ENCODE measurements around the gene RPS8. TPM values are rescaled to one million over a fixed set of nuclear protein-coding genes. Genes with fewer than 3 reads are reported as not detected.
"Not testable (repeated sequence)": the region's sequence is repeated elsewhere in the genome, so short reads cannot be mapped to it uniquely, and the experiment has no call there.

RPS8 gene
- polyA plus RNA-seq, 6 donors from 2014 or later = 896 to 1,302 (median 1,132) TPM

- DNase-seq (no peak), ATAC-seq (ENCODE audit: low read depth in 2 of 2) (no peak)
- no peaks in the 10 kb centered on the region for H3K36me3 Mint-ChIP-seq
- no peak overlapping the region for H3K4me3 Mint-ChIP-seq
- peaks cover 10 to 15% (median 12%) of the 10 kb centered on the region in 3 donors for H3K4me1 Mint-ChIP-seq
- no peaks in the 10 kb centered on the region for H3K9me3 Mint-ChIP-seq
- H3K27ac Mint-ChIP-seq = no peak overlapping the region
- H3K27me3 Mint-ChIP-seq = no peaks in the 10 kb centered on the region
Observed at GRCh38 chr1:44760876-44761275, 14.5 kb upstream of the RPS8 start.

- DNase-seq; H3K9me3 Mint-ChIP-seq; H3K4me3 Mint-ChIP-seq; ATAC-seq (ENCODE audit: low read depth in 2 of 2); H3K4me1 Mint-ChIP-seq; H3K36me3 Mint-ChIP-seq; H3K27me3 Mint-ChIP-seq: not testable (repeated sequence)
- H3K27ac Mint-ChIP-seq = peak overlapping the region in 1 of 6 donors; percentile 86
Observed at GRCh38 chr1:44766421-44766820, 8.9 kb upstream of the RPS8 start.

- DNase-seq (peak; percentile 73), ATAC-seq (ENCODE audit: low read depth in 2 of 2) (peak; percentile 48 to 57)
- Mint-ChIP-seq H3K4me1 (peaks cover 25 to 41% (median 37%) of the 10 kb centered on the region in 3 donors), H3K27me3 (no peaks in the 10 kb centered on the region), H3K27ac (peak overlapping the region; percentile 93 to 96 (median 96)), H3K9me3 (no peaks in the 10 kb centered on the region), H3K36me3 (peaks cover 0 to 5% of the 10 kb centered on the region in 2 donors), H3K4me3 (peak overlapping the region; percentile 90 to 98 (median 96))
Observed at GRCh38 chr1:44775930-44776729, 790 bp downstream of the RPS8 start.

DNA sequence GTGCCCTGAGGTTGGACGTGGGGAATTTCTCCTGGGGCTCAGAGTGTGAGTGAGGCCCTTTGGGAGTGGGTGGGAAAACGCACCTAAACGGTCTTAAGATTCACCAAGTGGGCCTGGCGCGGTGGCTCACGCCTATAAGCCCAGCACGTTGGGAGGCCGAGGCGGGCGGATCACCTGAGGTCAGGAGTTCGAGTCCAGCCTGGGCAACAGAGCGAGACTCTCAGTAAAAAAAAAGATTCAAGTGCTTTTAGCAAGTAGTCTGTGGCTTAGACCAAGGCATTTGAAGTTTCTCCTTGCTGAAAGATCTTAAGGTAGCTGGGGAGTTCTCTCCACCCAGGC is 1.4 kb downstream of the RPS8 start:
- H3K4me3 Mint-ChIP-seq = peak overlapping the region; percentile 90 to 98 (median 96)
- peak overlapping the region; percentile 81 to 96 (median 96) for H3K27ac Mint-ChIP-seq
- no peaks in the 10 kb centered on the region for H3K9me3 Mint-ChIP-seq
- H3K4me1 Mint-ChIP-seq = peaks cover 25 to 45% (median 37%) of the 10 kb centered on the region in 3 donors
- H3K27me3 Mint-ChIP-seq = no peaks in the 10 kb centered on the region
- H3K36me3 Mint-ChIP-seq = peaks cover 0 to 10% of the 10 kb centered on the region in 2 donors
- ATAC-seq (ENCODE audit: low read depth in 2 of 2) (no peak), DNase-seq (no peak)

- Mint-ChIP-seq H3K9me3 (no peaks in the 10 kb centered on the region), H3K4me1 (peaks cover 25 to 45% (median 37%) of the 10 kb centered on the region in 3 donors), H3K36me3 (peaks cover 0 to 10% of the 10 kb centered on the region in 2 donors), H3K27ac (peak overlapping the region in 4 of 6 donors; percentile 26 to 96 (median 88)), H3K27me3 (no peaks in the 10 kb centered on the region), H3K4me3 (peak overlapping the region; percentile 62 to 98 (median 96))
- no peak for DNase-seq
- ATAC-seq (ENCODE audit: low read depth in 2 of 2) = no peak
Observed at GRCh38 chr1:44777547-44777946, 2.2 kb downstream of the RPS8 start.

GRCh38 chr1:44777969-44778635 is 2.8 kb downstream of the RPS8 start:
- H3K36me3 Mint-ChIP-seq = peaks cover 0 to 10% of the 10 kb centered on the region in 2 donors
- DNase-seq (no peak), ATAC-seq (ENCODE audit: low read depth in 2 of 2) (no peak)
- H3K27ac Mint-ChIP-seq = peak overlapping the region in 3 of 6 donors; percentile 81 to 96 (median 87)
- no peaks in the 10 kb centered on the region for H3K27me3 Mint-ChIP-seq
- no peaks in the 10 kb centered on the region for H3K9me3 Mint-ChIP-seq
- peaks cover 25 to 45% (median 37%) of the 10 kb centered on the region in 3 donors for H3K4me1 Mint-ChIP-seq
- peak overlapping the region in 4 of 8 donors; percentile 92 to 98 (median 94) for H3K4me3 Mint-ChIP-seq

- ATAC-seq (ENCODE audit: low read depth in 2 of 2) (no peak), DNase-seq (no peak)
- Mint-ChIP-seq H3K27me3 (no peaks in the 10 kb centered on the region), H3K4me3 (peak overlapping the region in 3 of 8 donors; percentile 26 to 92 (median 34)), H3K4me1 (peaks cover 28 to 51% (median 45%) of the 10 kb centered on the region in 3 donors), H3K27ac (peak overlapping the region in 3 of 6 donors; percentile 55 to 87 (median 79)), H3K36me3 (peaks cover 0 to 10% of the 10 kb centered on the region in 2 donors), H3K9me3 (no peaks in the 10 kb centered on the region)
Observed at GRCh38 chr1:44778705-44779576, 3.6 kb downstream of the RPS8 start.

DNA sequence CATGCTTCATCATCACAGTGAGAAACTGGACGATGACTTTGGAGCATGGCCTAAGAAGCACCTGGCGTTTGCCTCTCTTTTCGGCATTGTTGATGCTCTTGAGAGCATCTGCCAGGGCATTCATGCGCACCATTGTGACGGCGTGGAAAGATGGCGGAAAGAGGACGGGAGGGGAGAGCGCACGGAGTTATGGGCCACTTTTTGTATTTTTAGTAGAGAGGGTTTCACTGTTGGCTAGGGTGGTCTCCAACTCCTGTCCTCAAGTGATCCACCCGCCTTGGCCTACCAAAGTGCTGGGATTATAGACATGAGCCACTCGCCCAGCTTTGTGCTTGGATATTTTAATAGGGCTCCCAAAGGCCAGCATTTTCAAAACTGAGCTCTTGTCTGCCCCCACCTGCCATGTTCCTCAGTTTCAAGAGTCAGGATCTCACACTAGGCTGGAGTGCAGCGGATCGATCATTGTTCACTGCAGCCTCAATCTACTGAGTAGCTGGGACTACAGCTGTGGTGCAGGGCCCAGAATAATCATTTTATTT is 5.3 kb downstream of the RPS8 start:
- no peaks in the 10 kb centered on the region for H3K9me3 Mint-ChIP-seq
- no peaks in the 10 kb centered on the region for H3K27me3 Mint-ChIP-seq
- ATAC-seq (ENCODE audit: low read depth in 2 of 2) (no peak), DNase-seq (no peak)
- H3K4me1 Mint-ChIP-seq = peaks cover 31 to 55% (median 48%) of the 10 kb centered on the region in 3 donors
- H3K4me3 Mint-ChIP-seq = peak overlapping the region in 1 of 8 donors; percentile 92
- peaks cover 0 to 10% of the 10 kb centered on the region in 2 donors for H3K36me3 Mint-ChIP-seq
- H3K27ac Mint-ChIP-seq = no peak overlapping the region

GRCh38 chr1:44783697-44784093 is 8.4 kb downstream of the RPS8 start:
- peak overlapping the region in 4 of 6 donors; percentile 24 to 88 (median 69) for H3K27ac Mint-ChIP-seq
- peak overlapping the region; percentile 71 to 89 (median 82) for H3K4me3 Mint-ChIP-seq
- H3K27me3 Mint-ChIP-seq = no peaks in the 10 kb centered on the region
- no peak for ATAC-seq (ENCODE audit: low read depth in 2 of 2)
- no peaks in the 10 kb centered on the region for H3K9me3 Mint-ChIP-seq
- peaks cover 0 to 5% of the 10 kb centered on the region in 2 donors for H3K36me3 Mint-ChIP-seq
- DNase-seq = no peak
- H3K4me1 Mint-ChIP-seq = peaks cover 21 to 37% (median 22%) of the 10 kb centered on the region in 3 donors

DNA sequence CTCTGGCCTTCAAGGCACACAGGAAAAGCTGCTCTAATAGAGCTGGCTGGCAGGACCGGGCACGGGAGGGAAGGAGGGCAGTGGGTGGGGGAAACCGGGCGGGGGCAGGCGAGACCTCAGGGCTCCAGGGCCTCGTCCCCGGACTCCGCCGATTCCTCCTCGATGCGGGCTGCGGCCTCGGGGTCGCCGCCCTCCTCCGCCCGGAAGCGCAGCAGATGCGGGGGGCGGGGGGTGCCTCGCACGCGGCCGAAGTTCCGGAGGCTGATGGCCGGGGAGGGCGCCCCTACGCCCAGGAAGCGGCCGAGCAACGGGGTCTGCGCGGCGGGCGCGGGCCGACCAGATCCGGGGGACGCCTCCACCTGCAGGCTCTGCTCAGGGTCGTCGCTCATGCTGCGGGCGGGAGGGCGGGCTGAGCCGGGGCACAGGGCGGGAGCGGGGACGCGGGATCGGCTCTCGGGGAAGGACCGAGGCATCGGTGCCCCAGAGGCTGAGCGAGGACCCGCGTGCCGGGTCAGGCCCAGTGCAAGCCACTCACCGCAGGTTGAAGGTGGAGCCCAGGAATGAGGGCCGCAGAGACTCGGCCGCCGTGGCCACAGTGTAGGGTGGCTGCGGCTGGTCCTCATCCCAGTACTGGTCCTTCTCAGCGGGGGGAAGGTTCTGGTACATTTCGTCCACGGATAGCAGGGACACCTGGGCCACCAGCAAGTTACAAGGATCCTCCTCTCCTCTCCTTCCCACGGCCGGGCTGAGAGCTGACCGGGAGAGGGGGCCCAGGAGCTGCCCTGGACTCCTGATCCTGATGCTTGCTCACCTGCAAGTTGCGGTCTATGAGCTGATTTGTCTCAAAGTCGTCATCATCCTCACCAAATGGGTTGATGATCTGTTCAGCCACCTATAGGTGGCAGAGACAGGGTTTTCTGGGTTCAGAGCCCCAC is 9.0 kb downstream of the RPS8 start:
- H3K36me3 Mint-ChIP-seq = peaks cover 0 to 5% of the 10 kb centered on the region in 2 donors
- ATAC-seq (ENCODE audit: low read depth in 2 of 2) = peak; percentile 17
- peak; percentile 44 for DNase-seq
- H3K27me3 Mint-ChIP-seq = no peaks in the 10 kb centered on the region
- H3K4me1 Mint-ChIP-seq = peaks cover 19 to 33% (median 22%) of the 10 kb centered on the region in 3 donors
- peak overlapping the region; percentile 73 to 91 (median 82) for H3K4me3 Mint-ChIP-seq
- peak overlapping the region in 5 of 6 donors; percentile 24 to 88 (median 76) for H3K27ac Mint-ChIP-seq
- no peaks in the 10 kb centered on the region for H3K9me3 Mint-ChIP-seq

DNA sequence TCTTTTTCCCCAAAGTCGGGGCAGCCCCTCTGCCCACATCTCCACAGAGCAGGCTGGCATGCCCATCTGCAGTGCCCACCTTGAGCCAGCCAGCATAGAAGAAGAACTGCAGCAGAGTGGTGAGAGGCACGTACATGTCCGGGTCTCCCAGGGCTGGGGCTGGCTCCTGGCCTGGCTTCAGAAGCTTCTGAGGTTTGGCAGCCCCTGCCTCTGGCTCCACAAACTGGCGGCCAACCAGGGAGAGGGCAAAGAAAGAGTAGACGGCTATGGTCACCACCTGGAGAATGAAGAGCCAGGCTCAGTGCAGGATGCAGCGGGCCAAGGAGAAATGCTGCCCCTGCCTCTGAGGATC is 9.7 kb downstream of the RPS8 start:
- H3K4me3 Mint-ChIP-seq = peak overlapping the region; percentile 73 to 91 (median 80)
- no peak for ATAC-seq (ENCODE audit: low read depth in 2 of 2)
- H3K36me3 Mint-ChIP-seq = peaks cover 0 to 5% of the 10 kb centered on the region in 2 donors
- peak overlapping the region in 3 of 6 donors; percentile 24 to 78 (median 76) for H3K27ac Mint-ChIP-seq
- H3K27me3 Mint-ChIP-seq = no peaks in the 10 kb centered on the region
- peaks cover 19 to 33% (median 22%) of the 10 kb centered on the region in 3 donors for H3K4me1 Mint-ChIP-seq
- H3K9me3 Mint-ChIP-seq = no peaks in the 10 kb centered on the region
- DNase-seq = no peak
